DOHH2 (cell line): Measurements from ENCODE around the gene EID2B.

ENCODE experiments used
- H3F3A ChIP-seq: fragments of 200-600 bp; sonication (generic), shearing (Covaris generic); 2 replicates; pipeline ENCODE4 v1.6.0; 2016; ENCODE audit warnings: antibody characterized with exemption, mild to moderate bottlenecking; ENCODE audit not compliant: control insufficient read depth, insufficient read depth
- H3K27ac ChIP-seq: fragments of 200-600 bp; sonication (generic); 2 replicates; pipeline ENCODE4 v1.5.1; 2014; ENCODE audit warnings: low read depth, mild to moderate bottlenecking, low read length, moderate library complexity
- H3K27me3 ChIP-seq: fragments of 200-600 bp; sonication (generic); 2 replicates; pipeline ENCODE4 v1.6.1; 2014; ENCODE audit warnings: mild to moderate bottlenecking, low read length, mixed read lengths; ENCODE audit not compliant: control insufficient read depth
- H3K36me3 ChIP-seq: fragments of 200-600 bp; sonication (generic); 2 replicates; pipeline ENCODE4 v1.6.1; 2014; ENCODE audit warnings: mild to moderate bottlenecking, low read length, moderate library complexity, mixed read lengths; ENCODE audit not compliant: control insufficient read depth
- H3K4me1 ChIP-seq: fragments of 200-600 bp; sonication (generic); 2 replicates; pipeline ENCODE4 v1.6.1; 2014; ENCODE audit warnings: mild to moderate bottlenecking, low read length, mixed read lengths; ENCODE audit not compliant: control insufficient read depth
- H3K4me2 ChIP-seq: fragments of 200-600 bp; sonication (generic); 2 replicates; pipeline ENCODE4 v1.6.0; 2014; ENCODE audit warnings: mild to moderate bottlenecking, low read length, moderate library complexity
- H3K4me3 ChIP-seq: fragments of 200-600 bp; sonication (generic); 2 replicates; pipeline ENCODE4 v1.5.1; 2014; ENCODE audit warnings: mild to moderate bottlenecking, low read length, mixed read lengths
- H3K79me2 ChIP-seq: fragments of 200-600 bp; sonication (generic); 2 replicates; pipeline ENCODE4 v1.6.1; 2014; ENCODE audit warnings: mild to moderate bottlenecking, low read length, mixed read lengths; ENCODE audit not compliant: control insufficient read depth
- H3K9me2 ChIP-seq: fragments of 200-600 bp; sonication (generic); replicated peaks from 2 replicates; pipeline ENCODE4 v1.6.1; 2014; ENCODE audit warnings: mild to moderate bottlenecking, low read length, mixed read lengths; ENCODE audit not compliant: control insufficient read depth
- H3K9me3 ChIP-seq: fragments of 200-600 bp; sonication (generic); 2 replicates; pipeline ENCODE4 v1.6.1; 2014; ENCODE audit warnings: antibody characterized with exemption, low read length, mixed read lengths; ENCODE audit not compliant: control insufficient read depth, insufficient read depth
- H4K20me1 ChIP-seq: fragments of 200-600 bp; sonication (generic); 2 replicates; pipeline ENCODE4 v1.6.0; 2014; ENCODE audit warnings: low read depth, mild to moderate bottlenecking, antibody characterized with exemption, low read length, moderate library complexity; ENCODE audit not compliant: control insufficient read depth, insufficient read depth
- CTCF ChIP-seq: fragments of 200-600 bp; sonication (generic); IDR thresholded peaks from one replicate; pipeline ENCODE4 v1.5.1; 2014; ENCODE audit warnings: antibody characterized with exemption, mild to moderate bottlenecking, low read depth, low read length; ENCODE audit not compliant: poor library complexity, severe bottlenecking
- EZH2phosphoT487 ChIP-seq: fragments of 200-600 bp; sonication (generic); IDR thresholded peaks from 2 replicates; pipeline ENCODE4 v1.6.1; 2017; ENCODE audit warnings: borderline replicate concordance, mild to moderate bottlenecking, antibody characterized with exemption, low read length, moderate library complexity, mixed read lengths

EID2B gene

GRCh38 chr19:39566064-39566463 is 33.4 kb upstream of the EID2B start:
- no peaks in the 10 kb centered on the region for H3K79me2 ChIP-seq
- no peaks in the 10 kb centered on the region for H4K20me1 ChIP-seq
- no peaks in the 10 kb centered on the region for H3F3A ChIP-seq
- H3K4me3 ChIP-seq, result no peak overlapping the region
- H3K9me3 ChIP-seq, result no peaks in the 10 kb centered on the region
- no peak for TF ChIP-seq EZH2phosphoT487
- no peak for TF ChIP-seq CTCF
- H3K4me2 ChIP-seq, result no peak overlapping the region
- no peaks in the 10 kb centered on the region for H3K4me1 ChIP-seq
- H3K27ac ChIP-seq, result no peak overlapping the region
- no peaks in the 10 kb centered on the region for H3K9me2 ChIP-seq
- H3K36me3 ChIP-seq, result no peaks in the 10 kb centered on the region
- H3K27me3 ChIP-seq, result peaks cover 6% of the 10 kb centered on the region

DNA sequence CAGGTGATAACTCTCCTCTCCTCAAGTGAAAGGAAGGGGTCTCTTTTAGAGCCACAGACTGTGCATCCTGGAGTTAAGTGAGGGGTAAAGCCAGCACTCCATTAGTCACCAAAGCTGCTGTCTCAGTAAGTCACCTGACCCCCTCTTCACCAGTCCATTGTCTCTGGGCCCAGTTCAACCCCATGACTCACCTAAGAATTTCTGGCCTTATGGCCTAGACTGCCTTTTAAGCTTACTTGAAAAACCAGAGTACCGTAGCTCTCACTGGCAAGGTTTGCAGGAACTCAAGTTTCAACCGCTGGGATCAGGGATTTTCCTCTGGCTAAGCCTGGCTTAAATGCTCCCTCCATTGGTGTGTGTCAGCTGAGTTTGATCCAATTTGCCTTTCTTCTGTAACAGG is 30.8 kb upstream of the EID2B start:
- Histone ChIP-seq H3K9me2 (no peaks in the 10 kb centered on the region), H3K4me1 (no peaks in the 10 kb centered on the region), H3K4me3 (no peak overlapping the region), H3F3A (no peaks in the 10 kb centered on the region), H3K9me3 (no peaks in the 10 kb centered on the region), H3K36me3 (no peaks in the 10 kb centered on the region), H3K27ac (no peak overlapping the region), H3K4me2 (no peak overlapping the region), H4K20me1 (no peaks in the 10 kb centered on the region), H3K27me3 (peaks cover 11% of the 10 kb centered on the region), H3K79me2 (no peaks in the 10 kb centered on the region)
- TF ChIP-seq EZH2phosphoT487 (no peak), CTCF (no peak)

DNA sequence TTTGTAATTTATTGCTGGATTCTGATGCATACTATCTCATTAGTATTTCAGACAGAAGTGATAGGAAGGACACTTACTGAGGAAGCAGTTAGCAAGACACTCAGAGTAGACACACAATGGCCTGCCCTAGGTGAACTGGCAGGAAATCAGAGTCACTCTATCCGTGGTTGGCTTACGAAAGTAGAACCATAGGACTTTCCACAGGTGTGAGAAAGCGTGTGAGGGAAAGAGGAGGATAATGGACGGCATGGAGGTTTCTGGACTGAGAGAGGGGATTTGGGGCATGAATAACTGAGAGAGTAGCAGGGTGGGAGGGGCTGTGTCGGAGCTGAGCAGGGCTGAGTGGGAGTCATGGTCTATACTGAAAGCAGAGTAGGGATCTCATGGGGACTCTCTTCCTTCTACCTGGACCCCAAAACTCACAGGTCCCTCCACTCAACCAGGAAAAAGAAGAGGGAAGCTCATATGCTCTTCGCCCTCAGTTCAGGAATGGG is 26.0 kb upstream of the EID2B start:
- Histone ChIP-seq H3K4me3 (no peak overlapping the region), H3K9me2 (no peaks in the 10 kb centered on the region), H3K27me3 (peaks cover 13% of the 10 kb centered on the region), H3F3A (no peaks in the 10 kb centered on the region), H3K9me3 (no peaks in the 10 kb centered on the region), H3K4me1 (no peaks in the 10 kb centered on the region), H3K4me2 (no peak overlapping the region), H3K79me2 (no peaks in the 10 kb centered on the region), H3K27ac (no peak overlapping the region), H3K36me3 (no peaks in the 10 kb centered on the region), H4K20me1 (no peaks in the 10 kb centered on the region)
- no peak for TF ChIP-seq EZH2phosphoT487

DNA sequence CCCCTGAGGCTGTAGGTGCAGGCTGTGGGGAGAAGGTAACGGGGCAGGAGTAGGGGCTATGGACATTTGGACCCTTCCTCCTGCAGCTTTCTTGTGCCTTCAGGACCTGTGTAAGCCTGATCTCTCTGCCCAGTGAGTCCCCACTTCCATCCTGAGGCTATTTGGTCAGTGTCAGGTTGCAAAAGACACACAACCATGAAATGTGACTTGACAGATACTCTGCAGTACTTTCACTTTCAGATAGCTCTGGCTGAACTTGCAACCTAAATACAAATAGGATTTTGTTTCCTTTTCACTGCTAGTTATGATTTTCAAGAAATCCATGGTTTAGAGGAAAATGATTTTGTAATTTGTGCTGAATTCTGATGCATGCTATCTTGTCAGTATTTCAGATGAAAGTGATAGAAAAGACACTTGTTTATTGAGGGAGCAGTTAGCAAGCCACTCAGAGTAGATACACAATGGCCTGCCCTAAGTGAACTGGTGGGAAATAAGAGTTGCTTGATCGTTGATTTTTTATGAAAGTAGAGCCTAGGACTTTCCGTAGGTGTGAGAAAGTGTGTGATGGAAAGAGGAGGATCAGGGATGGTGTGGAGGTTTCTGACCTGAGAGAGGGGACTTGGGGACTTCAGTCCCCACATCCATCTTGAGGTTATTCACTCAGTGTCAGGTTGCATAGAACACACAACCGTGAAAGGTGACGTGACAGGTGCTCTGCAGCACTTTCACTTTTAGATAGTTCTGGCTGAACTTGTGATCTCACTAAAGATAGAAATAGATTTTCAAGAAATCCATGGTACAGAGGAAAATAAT is 25.4 kb upstream of the EID2B start:
- no peaks in the 10 kb centered on the region; the same call in 1 of the 2 replicates for H3K4me1 ChIP-seq
- H3K36me3 ChIP-seq, result no peaks in the 10 kb centered on the region
- H3K27ac ChIP-seq, result no peak overlapping the region
- no peak overlapping the region for H3K4me3 ChIP-seq
- no peaks in the 10 kb centered on the region for H3K9me3 ChIP-seq
- no peaks in the 10 kb centered on the region for H4K20me1 ChIP-seq
- H3K27me3 ChIP-seq, result peaks cover 19% of the 10 kb centered on the region
- H3K79me2 ChIP-seq, result no peaks in the 10 kb centered on the region
- H3F3A ChIP-seq, result no peaks in the 10 kb centered on the region
- TF ChIP-seq CTCF, result no peak
- no peak for TF ChIP-seq EZH2phosphoT487
- H3K4me2 ChIP-seq, result no peak overlapping the region
- H3K9me2 ChIP-seq, result no peaks in the 10 kb centered on the region
